SHP77 (cell line): ENCODE data around the gene ADAM17.
"Not testable (repeated sequence)": the region's sequence is repeated elsewhere in the genome, so short reads cannot be mapped to it uniquely, and the experiment has no call there.

Source experiments
- DNase-seq, 2 experiments: peaks; one replicate each; lab custom pipeline; 2025; lab: John Stamatoyannopoulos, UW

Gene ADAM17

GRCh38 chr2:9519250-9519649 lies 36.4 kb downstream of the ADAM17 start:
- no peak for DNase-seq

GRCh38 chr2:9518780-9519179 lies 36.9 kb downstream of the ADAM17 start:
- no peak for DNase-seq

GRCh38 chr2:9518163-9518562 lies 37.5 kb downstream of the ADAM17 start:
- no peak for DNase-seq

GRCh38 chr2:9517118-9517782 lies 38.4 kb downstream of the ADAM17 start:
- DNase-seq = no peak

- not testable (repeated sequence) for DNase-seq
Observed at GRCh38 chr2:9513946-9514345, 41.7 kb downstream of the ADAM17 start.

- no peak for DNase-seq
Observed at GRCh38 chr2:9508931-9509330, 46.7 kb downstream of the ADAM17 start.

GRCh38 chr2:9498210-9498609 lies 57.4 kb downstream of the ADAM17 start:
- no peak for DNase-seq

- DNase-seq = no peak
Observed at GRCh38 chr2:9497017-9497416, 58.6 kb downstream of the ADAM17 start.

- DNase-seq = no peak
Observed at GRCh38 chr2:9494081-9494480, 61.5 kb downstream of the ADAM17 start.

GRCh38 chr2:9493478-9493877 lies 62.2 kb downstream of the ADAM17 start:
- DNase-seq = no peak

- no peak for DNase-seq
Observed at GRCh38 chr2:9492927-9493326, 62.7 kb downstream of the ADAM17 start.

- no peak for DNase-seq
Observed at GRCh38 chr2:9490789-9491188, 64.8 kb downstream of the ADAM17 start.

- DNase-seq = no peak
Observed at GRCh38 chr2:9488583-9489547, 66.8 kb downstream of the ADAM17 start.

GRCh38 chr2:9484533-9484932 lies 71.1 kb downstream of the ADAM17 start:
- no peak for DNase-seq

- no peak for DNase-seq
Observed at GRCh38 chr2:9483107-9483506, 72.5 kb downstream of the ADAM17 start.

- no peak for DNase-seq
Observed at GRCh38 chr2:9480157-9480556, 75.5 kb downstream of the ADAM17 start.

GRCh38 chr2:9478526-9478925 lies 77.1 kb downstream of the ADAM17 start:
- DNase-seq = no peak

- DNase-seq = no peak
Observed at GRCh38 chr2:9477914-9478313, 77.7 kb downstream of the ADAM17 start.

- DNase-seq = peak; percentile 54 to 55
Observed at GRCh38 chr2:9474361-9475057, 81.1 kb downstream of the ADAM17 start, which contains the start of gene IAH1. IAH1 (plus strand) TSS chr2:9474551; CDS start chr2:9474567, 16 bp downstream.

- DNase-seq = no peak
Observed at GRCh38 chr2:9473985-9474360, 81.7 kb downstream of the ADAM17 start.

GRCh38 chr2:9473308-9473984 lies 82.2 kb downstream of the ADAM17 start:
- peak in 1 of 2 experiments; percentile 15 for DNase-seq

- DNase-seq = no peak
Observed at GRCh38 chr2:9472511-9472910, 83.1 kb downstream of the ADAM17 start.
